ENCODE data around the gene PHOSPHO1. TPM values are rescaled to one million over a fixed set of nuclear protein-coding genes. Genes with fewer than 3 reads are reported as not detected.

PHOSPHO1 gene
- total RNA-seq, 4 donors from 2014 or later = not detected

- TF ChIP-seq EP300 (IDR thresholded peaks at IDR 0.05; ENCODE audit: low read depth) (no peak), POLR2A (IDR thresholded peaks at IDR 0.05) (no peak), POLR2AphosphoS5 (IDR thresholded peaks at IDR 0.05) (no peak), CTCF (IDR thresholded peaks at IDR 0.05) (no peak)
- in situ Hi-C loops (cut with MboI; ENCODE audit: low pct_ligation_motif_present in 1 of 4, low pct_unique_long_range_greater_than_20kb in 1 of 4, low sequenced_read_pairs in 3 of 4) (no loop called here), intact Hi-C loops (cut with DNase I; ENCODE audit: low total_unique reads) (no loop called here)
- Histone ChIP-seq H3K9me3 (no peaks in the 10 kb centered on the region), H3K27me3 (no peaks in the 10 kb centered on the region), H3K36me3 (no peaks in the 10 kb centered on the region), H3K4me3 (no peak overlapping the region), H3K4me1 (peaks cover 0 to 4% (median 2%) of the 10 kb centered on the region in 4 donors), H3K27ac (no peak overlapping the region)
- DNase-seq = no peak
- WGBS, 2 donors (ENCODE audit: low coverage in 1 of 2) = 55 to 75% methylated on average over 4 to 5 of the region's 5 CpGs
Measured at GRCh38 chr17:49255125-49255524, 24.5 kb upstream of the PHOSPHO1 start.

GRCh38 chr17:49254066-49254465 lies 23.5 kb upstream of the PHOSPHO1 start:
- 43 to 57% methylated on average over 3 to 4 of the region's 4 CpGs for WGBS, 2 donors (ENCODE audit: low coverage in 1 of 2)

GRCh38 chr17:49252148-49252695 lies 21.6 kb upstream of the PHOSPHO1 start:
- intact Hi-C loops (cut with DNase I; ENCODE audit: low total_unique reads) (no loop called here), in situ Hi-C loops (cut with MboI; ENCODE audit: low pct_ligation_motif_present in 1 of 4, low pct_unique_long_range_greater_than_20kb in 1 of 4, low sequenced_read_pairs in 3 of 4) (no loop called here)
- Histone ChIP-seq H3K36me3 (no peaks in the 10 kb centered on the region), H3K27me3 (no peaks in the 10 kb centered on the region), H3K4me3 (no peak overlapping the region), H3K27ac (no peak overlapping the region), H3K9me3 (no peaks in the 10 kb centered on the region), H3K4me1 (peaks cover 0 to 4% (median 0%) of the 10 kb centered on the region in 4 donors)
- 80 to 81% methylated on average over 2 to 6 of the region's 6 CpGs for WGBS, 2 donors (ENCODE audit: low coverage in 1 of 2)
- DNase-seq = no peak
- TF ChIP-seq CTCF (IDR thresholded peaks at IDR 0.05) (no peak), POLR2AphosphoS5 (IDR thresholded peaks at IDR 0.05) (no peak)

More at GRCh38 chr17:49254066-49254465, 23.5 kb upstream of the PHOSPHO1 start:
- no peaks in the 10 kb centered on the region for H3K36me3 ChIP-seq
- intact Hi-C loops (cut with DNase I; ENCODE audit: low total_unique reads) (no loop called here), in situ Hi-C loops (cut with MboI; ENCODE audit: low pct_ligation_motif_present in 1 of 4, low pct_unique_long_range_greater_than_20kb in 1 of 4, low sequenced_read_pairs in 3 of 4) (no loop called here)
- H3K27me3 ChIP-seq = no peaks in the 10 kb centered on the region
- no peak for DNase-seq
- H3K27ac ChIP-seq = no peak overlapping the region
- no peaks in the 10 kb centered on the region for H3K9me3 ChIP-seq
- no peak overlapping the region for H3K4me3 ChIP-seq
- no peak for TF ChIP-seq POLR2A (IDR thresholded peaks at IDR 0.05)
- no peak for TF ChIP-seq POLR2AphosphoS5 (IDR thresholded peaks at IDR 0.05)
- TF ChIP-seq CTCF (IDR thresholded peaks at IDR 0.05) = no peak
- TF ChIP-seq EP300 (IDR thresholded peaks at IDR 0.05; ENCODE audit: low read depth) = no peak
- peaks cover 0 to 4% (median 0%) of the 10 kb centered on the region in 4 donors for H3K4me1 ChIP-seq

GRCh38 chr17:49249890-49250522 lies 19.4 kb upstream of the PHOSPHO1 start:
- H3K27me3 ChIP-seq = no peaks in the 10 kb centered on the region
- in situ Hi-C loops (cut with MboI; ENCODE audit: low pct_ligation_motif_present in 1 of 4, low pct_unique_long_range_greater_than_20kb in 1 of 4, low sequenced_read_pairs in 3 of 4) (no loop called here), intact Hi-C loops (cut with DNase I; ENCODE audit: low total_unique reads) (no loop called here)
- no peak for DNase-seq
- no peak overlapping the region for H3K4me3 ChIP-seq
- H3K9me3 ChIP-seq = no peaks in the 10 kb centered on the region
- no peaks in the 10 kb centered on the region for H3K36me3 ChIP-seq
- 75 to 78% methylated on average over 2 to 12 of the region's 12 CpGs for WGBS, 2 donors (ENCODE audit: low coverage in 1 of 2)
- peaks cover 0 to 4% (median 0%) of the 10 kb centered on the region in 4 donors for H3K4me1 ChIP-seq
- no peak overlapping the region for H3K27ac ChIP-seq
- no peak for TF ChIP-seq EP300 (IDR thresholded peaks at IDR 0.05; ENCODE audit: low read depth)
- TF ChIP-seq POLR2A (IDR thresholded peaks at IDR 0.05) = no peak
- no peak for TF ChIP-seq POLR2AphosphoS5 (IDR thresholded peaks at IDR 0.05)
- TF ChIP-seq CTCF (IDR thresholded peaks at IDR 0.05) = no peak

All from transverse colon (tissue), 4 donors.